Bronchial epithelial cell (primary cell): ENCODE data around the gene SYCE3. TPM values are rescaled to one million over a fixed set of nuclear protein-coding genes. Genes with fewer than 3 reads are reported as not detected.

Experiments
- DNase-seq: peaks from one replicate; pipeline ENCODE4 v3.0.0-alpha.2; 2010; ENCODE audit warnings: low read depth
- FAIRE-seq: peaks from 2 replicates; lab custom pipeline; 2011; peaks lifted over from hg19 to GRCh38; lab: Jason Lieb, UNC
- H3K27me3 ChIP-seq: 2 replicates; pipeline ENCODE4 v1.5.1; 2011; ENCODE audit warnings: low read length; ENCODE audit not compliant: control insufficient read depth, insufficient read depth
- H3K36me3 ChIP-seq: 2 replicates; pipeline ENCODE4 v1.5.1; 2011; ENCODE audit warnings: low read length; ENCODE audit not compliant: control insufficient read depth, insufficient read depth
- H3K4me3 ChIP-seq: 2 replicates; pipeline ENCODE4 v1.5.1; 2011; ENCODE audit warnings: mild to moderate bottlenecking, low read depth, low read length, control low read depth
- total RNA-seq: library from RNA; depleted of rRNA; stranded (reverse); fragments of >200 nt; gene quantifications from 2 replicates; pipeline ENCODE4 v1.2.1, GENCODE V29; 2014
- TF ChIP-seq, protein P1 (sequence below): IDR thresholded peaks from 2 replicates; pipeline ENCODE4 v1.5.1; 2011; ENCODE audit warnings: mild to moderate bottlenecking, moderate library complexity, low read length, control low read depth, inconsistent platforms; ENCODE audit not compliant: insufficient read depth, severe bottlenecking

Gene SYCE3
- total RNA-seq, 1 donor from 2014 or later: 0.79 TPM

DNA sequence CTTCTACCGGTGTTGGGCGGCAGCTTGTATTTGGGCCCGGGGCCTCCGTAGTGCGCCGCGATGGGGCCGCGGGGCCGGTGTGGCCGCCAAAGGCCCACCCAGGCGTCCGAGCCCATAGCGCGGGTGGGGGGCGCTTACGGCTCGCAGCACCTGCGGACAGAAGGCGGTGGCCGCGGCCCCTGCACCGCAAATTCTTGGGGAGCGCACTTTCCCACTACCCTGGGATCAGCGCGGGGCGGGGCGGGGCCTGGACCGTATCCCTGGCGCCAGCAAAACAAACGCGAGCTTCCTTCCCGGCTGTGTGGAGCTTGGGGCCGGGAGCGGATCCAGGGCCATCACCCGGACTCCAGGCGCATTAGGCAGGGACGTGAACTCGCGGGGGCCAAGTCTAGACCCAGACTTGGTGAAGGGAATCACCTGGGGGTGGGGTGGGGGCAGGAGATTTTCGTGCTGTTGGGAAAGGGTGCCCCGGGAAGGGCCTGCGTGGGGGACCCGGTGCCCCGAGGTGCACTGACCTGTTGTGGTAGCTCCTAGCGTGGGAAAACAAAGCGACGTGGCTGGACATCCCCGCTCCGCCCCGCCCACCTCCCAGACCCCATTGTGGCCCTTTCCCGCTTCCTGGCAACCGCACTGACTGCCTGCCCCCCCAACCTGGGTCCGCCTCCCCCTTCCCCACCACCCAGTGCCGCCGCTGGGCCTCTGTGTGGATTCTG is 30.6 kb downstream of the SYCE3 start:
- H3K36me3 ChIP-seq: peaks cover 6% of the 10 kb centered on the region
- H3K27me3 ChIP-seq: no peaks in the 10 kb centered on the region
- DNase-seq: peak; percentile 38
- peak overlapping the region; percentile 78 for H3K4me3 ChIP-seq
- TF ChIP-seq, protein P1, sequence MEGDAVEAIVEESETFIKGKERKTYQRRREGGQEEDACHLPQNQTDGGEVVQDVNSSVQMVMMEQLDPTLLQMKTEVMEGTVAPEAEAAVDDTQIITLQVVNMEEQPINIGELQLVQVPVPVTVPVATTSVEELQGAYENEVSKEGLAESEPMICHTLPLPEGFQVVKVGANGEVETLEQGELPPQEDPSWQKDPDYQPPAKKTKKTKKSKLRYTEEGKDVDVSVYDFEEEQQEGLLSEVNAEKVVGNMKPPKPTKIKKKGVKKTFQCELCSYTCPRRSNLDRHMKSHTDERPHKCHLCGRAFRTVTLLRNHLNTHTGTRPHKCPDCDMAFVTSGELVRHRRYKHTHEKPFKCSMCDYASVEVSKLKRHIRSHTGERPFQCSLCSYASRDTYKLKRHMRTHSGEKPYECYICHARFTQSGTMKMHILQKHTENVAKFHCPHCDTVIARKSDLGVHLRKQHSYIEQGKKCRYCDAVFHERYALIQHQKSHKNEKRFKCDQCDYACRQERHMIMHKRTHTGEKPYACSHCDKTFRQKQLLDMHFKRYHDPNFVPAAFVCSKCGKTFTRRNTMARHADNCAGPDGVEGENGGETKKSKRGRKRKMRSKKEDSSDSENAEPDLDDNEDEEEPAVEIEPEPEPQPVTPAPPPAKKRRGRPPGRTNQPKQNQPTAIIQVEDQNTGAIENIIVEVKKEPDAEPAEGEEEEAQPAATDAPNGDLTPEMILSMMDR: no peak
- no peak for FAIRE-seq

DNA sequence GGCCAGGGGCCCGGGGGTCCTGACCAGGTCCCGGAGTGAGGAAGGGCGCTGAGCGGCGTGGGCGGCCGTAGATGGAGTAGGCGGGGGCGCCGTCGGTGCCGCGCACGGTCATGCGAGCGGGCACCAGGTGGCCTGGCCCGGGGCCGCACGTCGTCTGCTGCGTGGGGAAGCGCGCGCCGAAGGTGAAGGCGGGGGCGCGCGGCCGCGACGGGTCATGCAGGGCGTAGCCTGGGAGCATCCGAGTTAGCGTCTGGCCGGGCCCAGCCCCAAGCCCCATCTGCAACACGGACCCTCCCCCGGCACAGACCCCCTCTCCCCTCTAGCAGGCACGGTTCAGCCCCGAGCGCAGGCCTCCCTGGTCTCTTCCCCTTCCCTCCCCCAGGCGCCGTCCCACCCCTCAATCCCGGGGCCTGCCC is 31.2 kb downstream of the SYCE3 start:
- H3K27me3 ChIP-seq: no peaks in the 10 kb centered on the region
- peak; percentile 35 for DNase-seq
- no peak for FAIRE-seq
- TF ChIP-seq, protein P1: no peak
- peak overlapping the region; percentile 78 for H3K4me3 ChIP-seq
- H3K36me3 ChIP-seq: peaks cover 6% of the 10 kb centered on the region

DNA sequence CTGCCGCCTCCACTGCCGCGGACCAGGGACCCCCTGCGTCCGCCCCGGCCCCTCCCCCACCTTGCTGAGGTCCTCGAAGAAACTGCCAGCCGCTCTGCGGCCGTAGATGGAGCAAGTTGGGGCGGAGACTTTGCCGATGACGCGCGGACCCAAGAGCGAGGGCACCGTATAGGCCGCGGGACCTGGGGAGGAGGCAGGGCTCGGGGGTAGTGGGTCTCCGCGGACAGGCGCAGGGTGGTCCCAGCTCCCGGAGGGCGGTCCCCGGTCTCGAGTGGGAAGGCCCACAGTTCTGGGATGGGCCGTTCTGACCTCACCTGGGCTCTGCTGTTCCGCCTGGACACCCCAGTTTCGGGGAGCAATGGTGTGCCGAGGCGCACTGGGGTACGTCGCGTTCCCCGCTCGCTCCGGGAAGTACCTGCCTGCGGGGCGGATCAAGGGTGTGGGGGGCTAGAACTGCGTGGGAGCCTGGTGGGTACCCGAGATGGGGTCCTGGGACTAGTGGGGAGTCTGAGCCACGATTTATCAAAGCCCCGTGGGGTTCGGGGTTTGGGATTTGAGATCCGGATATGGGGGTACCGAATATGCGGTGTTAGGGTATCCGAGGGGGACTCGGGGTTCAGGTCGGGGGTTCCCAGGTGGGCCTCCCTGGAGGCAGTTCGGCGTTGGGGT is 31.7 kb downstream of the SYCE3 start:
- no peak for FAIRE-seq
- peak; percentile 76 for DNase-seq
- peaks cover 6% of the 10 kb centered on the region for H3K36me3 ChIP-seq
- no peaks in the 10 kb centered on the region for H3K27me3 ChIP-seq
- TF ChIP-seq, protein P1: no peak
- H3K4me3 ChIP-seq: peak overlapping the region; percentile 78

DNA sequence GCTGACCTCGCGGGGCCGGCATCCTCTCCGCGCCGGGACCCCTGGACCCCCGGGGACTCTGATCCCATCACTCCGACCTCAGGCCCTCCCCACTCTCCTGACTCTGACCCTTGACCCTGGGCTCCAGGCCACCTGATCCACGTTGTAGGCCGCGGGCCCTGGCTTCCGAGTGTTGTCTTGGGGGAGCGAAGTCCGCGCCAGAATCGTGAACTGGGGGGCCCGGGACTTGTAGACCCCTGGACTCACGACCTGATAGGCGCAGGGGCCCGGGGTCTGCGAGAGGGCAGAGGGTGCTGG is 32.2 kb downstream of the SYCE3 start:
- Histone ChIP-seq H3K27me3 (no peaks in the 10 kb centered on the region), H3K4me3 (peak overlapping the region; percentile 78), H3K36me3 (peaks cover 6% of the 10 kb centered on the region)
- TF ChIP-seq, protein P1: no peak
- DNase-seq (no peak), FAIRE-seq (no peak)

DNA sequence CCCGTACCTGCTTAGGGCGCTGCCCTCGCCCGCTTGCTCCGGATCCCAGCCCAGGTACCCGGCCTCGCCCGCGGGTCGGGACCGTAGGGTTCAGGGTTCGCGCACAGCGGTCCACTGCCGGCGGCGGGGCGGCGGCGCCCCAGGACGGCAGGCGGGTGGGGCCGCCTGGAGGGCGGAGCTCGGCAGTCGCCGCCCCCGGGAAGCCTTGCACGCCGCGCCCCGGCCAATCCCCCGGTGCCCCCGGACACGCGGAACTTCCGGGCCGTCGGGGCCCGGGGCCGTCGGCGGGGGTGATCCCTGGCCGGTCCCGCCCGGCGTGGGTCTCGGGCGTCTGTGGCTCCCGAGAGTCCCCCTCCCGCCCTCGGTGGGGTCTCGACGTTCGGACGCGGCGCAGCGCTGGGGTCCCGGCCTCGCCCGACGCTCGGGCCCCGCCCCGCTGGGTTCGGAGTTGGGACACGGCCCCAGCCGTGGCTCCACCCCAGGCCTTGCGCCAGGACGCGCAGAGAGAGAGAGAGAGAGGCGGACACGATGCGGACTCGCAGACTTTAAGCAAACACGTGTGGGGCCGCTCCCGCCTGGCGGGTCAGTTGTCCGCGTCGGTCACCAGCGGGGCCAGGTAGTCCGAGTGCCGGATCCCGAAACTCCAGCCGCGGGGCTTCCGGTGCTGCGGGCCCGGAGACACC is 32.7 kb downstream of the SYCE3 start, which contains the start of gene TYMP:
Gene TYMP (minus strand): TSS at position 116 of the 683 bp plus-strand sequence. CDS start 303 bp downstream, outside the sequence.
- FAIRE-seq (no peak), DNase-seq (peak; percentile 52)
- peak within 1 kb of the TSS; percentile 78 for H3K4me3 ChIP-seq
- no peaks in the 10 kb centered on the region for H3K27me3 ChIP-seq
- TF ChIP-seq, protein P1: no peak
- peaks cover 6% of the 10 kb centered on the region for H3K36me3 ChIP-seq
